IPS DF 19.7 (cell line): ENCODE measurements around the gene GAN.

Experiments used
- DNase-seq: peaks from one replicate; pipeline ENCODE4 v3.0.0-alpha.2; 2013; ENCODE audit warnings: low read depth, low spot score

The GAN gene

GRCh38 chr16:81357711-81358260 lies 43.0 kb downstream of the GAN start:
- DNase-seq = no peak

DNA sequence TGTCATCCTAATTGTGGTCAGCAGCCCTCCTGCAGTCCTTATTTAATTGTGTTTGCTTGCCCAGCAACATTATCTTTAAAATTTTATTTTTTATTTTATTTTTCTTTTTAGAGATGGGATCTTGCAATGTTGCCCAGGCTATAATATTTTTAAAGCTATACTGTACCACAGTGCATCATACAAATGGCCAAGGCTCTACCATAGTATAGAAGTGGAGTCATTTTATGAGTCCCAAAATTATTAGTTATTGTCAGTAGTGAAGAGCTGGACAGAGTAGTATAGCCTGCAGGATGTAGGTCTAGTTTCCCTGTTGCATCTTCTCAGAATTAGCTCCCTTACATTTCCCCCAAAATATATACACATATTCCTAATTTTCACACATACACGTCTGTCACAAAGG lies 44.1 kb downstream of the GAN start:
- DNase-seq = no peak

DNA sequence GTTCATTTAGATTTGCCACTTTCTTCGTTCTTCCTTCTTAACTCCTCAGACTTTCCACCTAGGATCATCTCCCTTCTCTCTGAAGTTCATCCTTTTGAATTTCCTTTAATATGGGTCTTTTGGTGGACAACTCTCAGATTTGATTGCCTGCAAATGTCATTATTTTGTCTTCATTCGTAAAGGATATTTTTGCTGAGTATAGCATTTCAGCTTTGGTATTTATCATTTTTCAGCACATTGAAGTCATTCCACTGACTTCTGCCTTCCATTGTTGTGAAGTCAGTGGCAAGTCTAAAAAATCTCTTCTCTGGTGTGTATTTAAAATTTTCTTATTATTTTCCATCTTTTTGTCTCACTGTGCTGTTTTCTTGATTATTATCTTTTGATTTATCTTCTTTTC lies 45.4 kb downstream of the GAN start:
- no peak for DNase-seq

GRCh38 chr16:81365731-81366130 lies 51.0 kb downstream of the GAN start:
- no peak for DNase-seq

- no peak for DNase-seq
These were observed 51.7 kb downstream of the GAN start for GRCh38 chr16:81366316-81366932.

DNA sequence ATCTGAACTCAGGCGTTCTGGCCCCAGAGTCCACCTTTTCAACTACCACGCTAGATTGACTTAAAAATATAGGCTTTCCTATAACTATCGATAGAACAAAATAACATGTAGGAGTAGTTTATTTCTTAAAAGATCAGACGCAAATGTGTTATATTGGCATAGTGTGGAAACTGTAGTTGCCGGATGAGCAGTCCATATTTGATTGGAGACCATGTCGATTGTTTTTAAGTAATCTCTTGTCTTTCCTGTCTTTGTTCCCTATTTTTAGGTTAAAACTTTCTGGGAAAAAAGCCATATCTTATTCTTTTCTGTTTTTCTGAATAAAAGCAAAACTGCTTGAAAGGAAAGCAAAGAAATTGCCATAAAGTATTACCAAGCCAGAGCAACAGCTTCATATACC lies 53.1 kb downstream of the GAN start:
- no peak for DNase-seq

GRCh38 chr16:81369888-81370504 lies 55.2 kb downstream of the GAN start:
- DNase-seq = no peak

GRCh38 chr16:81371106-81371505 lies 56.3 kb downstream of the GAN start:
- no peak for DNase-seq

DNA sequence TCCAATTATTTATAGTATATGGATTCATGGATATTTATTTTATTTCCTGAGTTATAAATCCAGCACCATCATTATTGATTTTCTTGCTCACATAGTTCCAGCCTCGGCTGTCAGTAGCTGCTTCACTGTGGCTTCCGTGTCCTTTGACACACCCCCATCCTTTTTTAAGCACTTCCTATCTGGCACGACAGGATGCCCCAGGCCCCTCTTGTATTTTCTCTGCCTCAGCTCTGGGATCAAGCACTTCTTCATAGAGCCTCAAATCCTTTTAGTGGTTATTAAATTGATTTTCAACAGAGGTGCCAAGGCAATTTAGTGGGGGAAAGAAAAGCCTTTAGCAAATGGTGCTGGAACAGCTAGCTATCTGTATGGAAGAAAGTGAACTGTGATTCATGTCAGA lies 59.8 kb downstream of the GAN start:
- no peak for DNase-seq

- DNase-seq = no peak
These were observed 62.1 kb downstream of the GAN start for GRCh38 chr16:81376880-81377279.

DNA sequence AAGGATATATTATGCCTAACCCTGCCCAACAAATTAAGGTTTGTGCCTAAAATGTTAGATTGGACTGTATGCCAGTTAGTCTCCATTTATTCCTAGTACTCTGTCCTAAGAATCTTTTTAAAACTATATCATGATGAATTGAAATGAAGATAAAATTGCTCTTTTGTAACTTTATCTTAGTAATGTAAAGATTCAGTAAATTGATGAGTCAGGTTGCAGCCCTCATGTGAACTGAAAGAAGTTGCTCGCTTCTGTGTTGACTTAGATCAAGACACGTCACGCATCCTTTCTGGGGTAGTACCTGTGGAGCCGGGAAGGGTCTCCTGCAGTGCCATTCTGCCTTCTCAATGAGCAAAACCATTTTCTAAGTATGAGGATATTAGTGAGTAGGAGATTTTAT lies 63.3 kb downstream of the GAN start:
- no peak for DNase-seq

GRCh38 chr16:81380932-81381331 lies 66.2 kb downstream of the GAN start:
- DNase-seq = no peak

GRCh38 chr16:81384006-81384405 lies 69.2 kb downstream of the GAN start:
- no peak for DNase-seq

- no peak for DNase-seq
These were observed 70.4 kb downstream of the GAN start for GRCh38 chr16:81385031-81385756.

- no peak for DNase-seq
These were observed 73.6 kb downstream of the GAN start for GRCh38 chr16:81388357-81388756.

- DNase-seq = no peak
These were observed 76.1 kb downstream of the GAN start for GRCh38 chr16:81390840-81391239.

- DNase-seq = no peak
These were observed 77.2 kb downstream of the GAN start for GRCh38 chr16:81392011-81392410.

DNA sequence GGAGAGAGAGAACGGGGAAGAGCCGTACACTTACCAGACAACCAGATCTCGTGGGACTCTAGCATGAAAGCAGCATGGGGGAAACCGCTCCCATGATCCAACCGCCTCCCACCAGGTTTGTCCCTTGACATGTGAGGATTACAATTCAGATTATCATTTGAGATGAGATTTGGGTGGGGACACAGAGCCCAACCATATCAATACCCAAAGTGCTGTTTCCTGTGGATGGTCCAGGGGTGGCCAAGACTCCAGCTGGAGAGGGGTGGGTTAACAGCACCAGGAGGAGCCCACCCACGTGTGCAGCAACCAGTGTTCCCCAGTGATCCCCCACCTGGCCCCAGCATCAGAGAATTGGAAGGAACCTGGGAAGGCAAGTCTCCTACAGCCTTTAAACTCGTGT lies 79.7 kb downstream of the GAN start:
- no peak for DNase-seq

- DNase-seq = no peak
These were observed 80.3 kb downstream of the GAN start for GRCh38 chr16:81394966-81395655.

- DNase-seq = no peak
These were observed 82.5 kb downstream of the GAN start for GRCh38 chr16:81397058-81397878.

DNA sequence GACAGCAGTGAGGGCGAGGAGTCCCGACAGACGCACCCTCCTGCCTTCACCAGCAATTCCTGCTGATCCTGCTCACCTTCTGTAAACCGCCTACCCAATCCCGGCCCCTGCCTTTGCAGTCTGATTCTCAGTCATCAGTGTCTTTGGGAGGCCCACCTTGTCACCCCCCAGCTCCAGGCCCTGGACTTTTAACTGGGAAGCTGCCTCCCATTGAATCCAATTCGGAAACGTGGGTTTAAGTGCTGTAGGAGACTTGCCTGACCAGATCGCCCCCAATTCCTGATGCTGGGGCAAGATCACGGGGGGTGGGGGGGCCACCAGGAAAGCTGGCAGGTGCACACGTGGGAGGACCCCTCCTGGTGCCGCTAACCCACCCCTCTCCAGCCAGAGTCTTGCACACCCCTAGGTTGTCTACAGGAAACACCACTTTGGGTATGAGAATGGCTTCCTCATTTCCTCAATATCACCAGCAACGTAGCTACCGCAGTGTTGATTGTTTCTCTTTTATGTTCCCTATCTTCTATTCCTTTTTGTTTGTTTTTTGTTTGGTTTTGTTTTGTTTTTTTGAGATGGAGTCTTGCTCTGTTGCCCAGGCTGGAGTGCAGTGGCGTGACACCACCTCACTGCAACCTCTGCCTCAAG lies 83.2 kb downstream of the GAN start:
- DNase-seq = no peak
